Smooth muscle cell (in vitro differentiated cells): ENCODE results near the gene MIOX. TPM values are rescaled to one million over a fixed set of nuclear protein-coding genes. Genes with fewer than 3 reads are reported as not detected.

Experiments
- DNase-seq: peaks from one replicate; lab custom pipeline; 2025; ENCODE audit not compliant: unreplicated experiment; lab: John Stamatoyannopoulos, UW
- H2AFZ ChIP-seq: fragments of 200-600 bp; sonication (generic); 2 replicates; pipeline ENCODE4 v1.6.0; 2016; ENCODE audit warnings: antibody characterized with exemption, low read depth, mild to moderate bottlenecking
- H3F3A ChIP-seq: fragments of 200-600 bp; sonication (generic); 2 replicates; pipeline ENCODE4 v1.6.0; 2017; ENCODE audit warnings: antibody characterized with exemption, low read depth
- H3K27ac ChIP-seq: fragments of 200-600 bp; sonication (generic); 2 replicates; pipeline ENCODE4 v1.5.1; 2016; ENCODE audit warnings: low read depth, mild to moderate bottlenecking
- H3K27me3 ChIP-seq: fragments of 200-600 bp; sonication (generic); 2 replicates; pipeline ENCODE4 v1.6.1; 2016; ENCODE audit warnings: low read depth, mild to moderate bottlenecking
- H3K36me3 ChIP-seq: fragments of 200-600 bp; sonication (generic); 2 replicates; pipeline ENCODE4 v1.5.1; 2016; ENCODE audit warnings: low read depth
- H3K4me1 ChIP-seq: fragments of 200-600 bp; sonication (generic); 2 replicates; pipeline ENCODE4 v1.5.1; 2016; ENCODE audit warnings: low read depth
- H3K4me2 ChIP-seq: fragments of 200-600 bp; sonication (generic); 2 replicates; pipeline ENCODE4 v1.6.0; 2016; ENCODE audit warnings: mild to moderate bottlenecking
- H3K4me3 ChIP-seq: fragments of 200-600 bp; sonication (generic); 2 replicates; pipeline ENCODE4 v1.5.1; 2016; ENCODE audit warnings: mild to moderate bottlenecking
- H3K79me2 ChIP-seq: fragments of 200-600 bp; sonication (generic); 2 replicates; pipeline ENCODE4 v1.6.0; 2016; ENCODE audit warnings: low read depth, mild to moderate bottlenecking
- H3K9ac ChIP-seq: fragments of 200-600 bp; sonication (generic); 2 replicates; pipeline ENCODE4 v1.6.0; 2016; ENCODE audit warnings: low read depth
- H3K9me3 ChIP-seq: fragments of 200-600 bp; sonication (generic); replicated peaks from 2 replicates; pipeline ENCODE4 v1.5.1; 2016; ENCODE audit warnings: low read depth
- H4K20me1 ChIP-seq: fragments of 200-600 bp; sonication (generic); 2 replicates; pipeline ENCODE4 v1.6.0; 2016; ENCODE audit warnings: low read depth
- CTCF ChIP-seq: fragments of 200-600 bp; sonication (generic); IDR thresholded peaks from 2 replicates; pipeline ENCODE4 v1.5.1; 2017; ENCODE audit warnings: borderline replicate concordance, mild to moderate bottlenecking, antibody characterized with exemption; ENCODE audit not compliant: insufficient read depth, poor library complexity, severe bottlenecking
- WGBS: methylation state at CpG from one replicate; pipeline ENCODE4 v1.1.7; 2016; ENCODE audit warnings: low lambda C conversion rate; 5-methylcytosine and 5-hydroxymethylcytosine counted together
- polyA plus RNA-seq: library from polyadenylated mRNA; unstranded; fragments of >200 nt; fragmentation: Nextera tagmentation; extraction: Ambion mirVana; gene quantifications from 2 replicates; pipeline ENCODE4 v1.2.1, GENCODE V29; 2016
- total RNA-seq: library from RNA; depleted of rRNA; stranded (reverse); fragments of >200 nt; gene quantifications from 2 replicates; pipeline ENCODE4 v1.2.3, GENCODE V29; 2014

Gene MIOX
- total and polyA plus RNA-seq, 2 experiments from 2014 or later: 0.49 TPM; not detected in 1

- no peak overlapping the region for H2AFZ ChIP-seq
- 91% methylated on average over 27 of the region's 27 CpGs for WGBS
- no peak for DNase-seq
Measured at GRCh38 chr22:50490531-50491308, 4.1 kb downstream of the MIOX start.

GRCh38 chr22:50497093-50497492 is 10.4 kb downstream of the MIOX start:
- Histone ChIP-seq H3F3A (no peaks in the 10 kb centered on the region), H3K4me3 (no peak overlapping the region), H3K79me2 (no peaks in the 10 kb centered on the region), H3K4me2 (no peak overlapping the region), H3K4me1 (no peaks in the 10 kb centered on the region), H3K27ac (no peak overlapping the region), H3K9ac (no peak overlapping the region), H3K36me3 (no peaks in the 10 kb centered on the region), H4K20me1 (no peaks in the 10 kb centered on the region), H3K9me3 (no peaks in the 10 kb centered on the region), H2AFZ (no peak overlapping the region), H3K27me3 (no peaks in the 10 kb centered on the region)
- WGBS: 89% methylated on average over 6 of the region's 6 CpGs
- no peak for DNase-seq
- TF ChIP-seq CTCF: no peak

More at GRCh38 chr22:50490531-50491308, 4.1 kb downstream of the MIOX start:
- H3K4me3 ChIP-seq: no peak overlapping the region
- H3K9me3 ChIP-seq: no peaks in the 10 kb centered on the region
- H3F3A ChIP-seq: no peaks in the 10 kb centered on the region
- no peaks in the 10 kb centered on the region for H3K79me2 ChIP-seq
- no peak overlapping the region for H3K9ac ChIP-seq
- no peaks in the 10 kb centered on the region for H3K36me3 ChIP-seq
- no peak overlapping the region for H3K27ac ChIP-seq
- no peak for TF ChIP-seq CTCF
- no peak overlapping the region for H3K4me2 ChIP-seq
- no peaks in the 10 kb centered on the region for H3K4me1 ChIP-seq
- H3K27me3 ChIP-seq: no peaks in the 10 kb centered on the region
- H4K20me1 ChIP-seq: no peaks in the 10 kb centered on the region

- Histone ChIP-seq H3K27ac (no peak overlapping the region), H3K4me2 (no peak overlapping the region), H3F3A (no peaks in the 10 kb centered on the region), H3K79me2 (no peaks in the 10 kb centered on the region), H3K27me3 (no peaks in the 10 kb centered on the region), H4K20me1 (no peaks in the 10 kb centered on the region), H3K4me1 (no peaks in the 10 kb centered on the region), H3K4me3 (no peak overlapping the region), H3K36me3 (no peaks in the 10 kb centered on the region), H3K9ac (no peak overlapping the region), H2AFZ (no peak overlapping the region), H3K9me3 (no peaks in the 10 kb centered on the region)
- 33% methylated on average over 13 of the region's 13 CpGs for WGBS
- DNase-seq: no peak
- TF ChIP-seq CTCF: peak; percentile 49
Measured at GRCh38 chr22:50498322-50498890, 11.7 kb downstream of the MIOX start.
